IPS-15b (cell line): ENCODE data around the gene CALN1.

Source experiments
- H3K27me3 ChIP-seq: one replicate; pipeline ENCODE4 v1.6.1; 2013; ENCODE audit warnings: low read length; ENCODE audit not compliant: control insufficient read depth, insufficient read depth
- H3K36me3 ChIP-seq: one replicate; pipeline ENCODE4 v1.6.1; 2013; ENCODE audit warnings: low read length; ENCODE audit not compliant: control insufficient read depth, insufficient read depth
- H3K4me1 ChIP-seq: one replicate; pipeline ENCODE4 v1.6.1; 2013; ENCODE audit warnings: mild to moderate bottlenecking, low read length; ENCODE audit not compliant: control insufficient read depth, insufficient read depth
- H3K4me3 ChIP-seq: one replicate; pipeline ENCODE4 v1.5.1; 2013; ENCODE audit warnings: low read depth, low read length
- H3K9ac ChIP-seq: one replicate; pipeline ENCODE4 v1.6.1; 2013; ENCODE audit warnings: low read depth, mild to moderate bottlenecking, low read length
- H3K9me3 ChIP-seq: one replicate; pipeline ENCODE4 v1.6.1; 2013; ENCODE audit warnings: mild to moderate bottlenecking, low read length; ENCODE audit not compliant: control insufficient read depth, insufficient read depth

CALN1 gene

DNA sequence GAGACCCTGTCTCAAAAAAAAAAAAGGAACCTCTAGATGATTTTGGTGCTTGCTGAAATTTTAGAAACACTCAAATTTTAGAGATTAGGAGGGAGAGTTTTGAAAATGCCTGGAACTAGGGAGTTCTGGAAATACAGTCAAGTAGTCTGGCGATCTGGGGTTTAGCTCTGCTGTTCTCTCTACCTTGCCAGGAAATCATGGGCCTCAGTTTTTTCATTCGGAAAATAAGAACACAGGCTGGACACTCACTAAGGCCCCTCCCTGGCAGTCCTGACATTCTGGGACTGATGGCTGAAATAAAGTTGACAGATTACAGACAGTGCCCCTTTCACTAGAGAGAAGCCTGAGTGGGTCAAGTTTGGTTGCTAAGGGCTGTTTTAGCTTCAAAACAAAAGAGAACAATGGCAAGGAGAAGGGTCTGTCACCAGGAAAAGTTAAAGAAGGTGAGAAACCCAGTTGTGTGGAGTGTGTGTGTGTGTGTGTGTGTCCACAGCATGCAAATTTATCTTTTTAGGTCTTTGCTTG, 25.0 kb upstream of the CALN1 start:
- Histone ChIP-seq H3K4me1 (no peaks in the 10 kb centered on the region), H3K36me3 (no peaks in the 10 kb centered on the region), H3K4me3 (no peak overlapping the region), H3K9ac (no peak overlapping the region), H3K27me3 (no peaks in the 10 kb centered on the region), H3K9me3 (no peaks in the 10 kb centered on the region)

DNA sequence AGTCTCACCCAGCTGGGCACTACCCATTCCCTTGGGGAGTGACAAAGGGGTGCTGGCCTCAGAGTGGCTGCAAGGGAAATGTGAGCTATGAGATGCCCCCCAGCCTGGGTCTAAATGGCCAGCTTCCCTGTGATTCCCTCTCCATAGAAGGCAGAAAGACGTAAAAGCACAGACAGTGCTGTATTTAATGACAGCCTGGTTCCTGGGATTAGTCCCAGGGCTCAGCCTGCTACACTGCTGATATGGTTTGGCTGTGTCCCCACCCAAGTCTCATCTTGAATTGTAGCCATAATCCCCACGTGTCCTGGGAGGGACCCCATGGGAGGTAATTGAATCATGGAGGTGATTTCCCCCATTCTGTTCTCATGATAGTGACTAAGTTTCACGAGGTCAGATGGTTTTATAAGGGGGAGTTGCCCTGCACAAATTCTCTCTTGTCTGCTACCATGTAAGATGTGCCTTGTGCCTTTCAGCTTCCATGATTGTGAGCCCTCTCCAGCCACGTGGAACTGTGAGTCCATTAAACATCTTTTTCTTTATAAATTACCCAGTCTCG, 23.9 kb upstream of the CALN1 start:
- Histone ChIP-seq H3K9ac (no peak overlapping the region), H3K9me3 (no peaks in the 10 kb centered on the region), H3K4me3 (no peak overlapping the region), H3K27me3 (no peaks in the 10 kb centered on the region), H3K4me1 (no peaks in the 10 kb centered on the region), H3K36me3 (no peaks in the 10 kb centered on the region)

DNA sequence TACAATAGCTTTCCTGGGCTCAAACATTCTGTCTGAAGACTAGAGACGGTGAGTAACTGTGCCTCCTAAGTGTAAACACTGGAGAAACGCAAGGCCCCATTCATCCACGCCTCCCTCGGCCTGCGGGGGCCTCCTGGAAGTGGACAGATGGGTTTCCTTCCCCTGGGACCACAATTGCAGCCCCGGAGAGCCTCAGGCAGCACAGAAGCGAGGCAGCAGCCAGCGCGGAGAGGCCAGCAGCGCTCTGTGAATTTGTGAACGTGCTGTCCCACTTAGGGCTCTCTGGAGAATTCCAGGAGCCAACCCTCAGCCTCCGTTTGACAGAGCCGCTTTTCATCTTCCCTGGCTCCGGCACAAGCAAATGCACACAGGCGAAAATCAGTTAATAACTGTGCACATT, 23.2 kb upstream of the CALN1 start:
- Histone ChIP-seq H3K9ac (no peak overlapping the region), H3K27me3 (no peaks in the 10 kb centered on the region), H3K4me1 (no peaks in the 10 kb centered on the region), H3K9me3 (no peaks in the 10 kb centered on the region), H3K36me3 (no peaks in the 10 kb centered on the region), H3K4me3 (no peak overlapping the region)

GRCh38 chr7:72430531-72430930, 18.4 kb upstream of the CALN1 start:
- Histone ChIP-seq H3K4me1 (no peaks in the 10 kb centered on the region), H3K4me3 (no peak overlapping the region), H3K36me3 (no peaks in the 10 kb centered on the region), H3K27me3 (no peaks in the 10 kb centered on the region), H3K9me3 (no peaks in the 10 kb centered on the region), H3K9ac (no peak overlapping the region)

- Histone ChIP-seq H3K27me3 (no peaks in the 10 kb centered on the region), H3K4me3 (no peak overlapping the region), H3K4me1 (no peaks in the 10 kb centered on the region), H3K9ac (no peak overlapping the region), H3K36me3 (no peaks in the 10 kb centered on the region), H3K9me3 (no peaks in the 10 kb centered on the region)
Measured at GRCh38 chr7:72429316-72429715, 17.2 kb upstream of the CALN1 start.

GRCh38 chr7:72416846-72417245, 4.7 kb upstream of the CALN1 start:
- H3K4me1 ChIP-seq: peaks cover 4% of the 10 kb centered on the region
- no peaks in the 10 kb centered on the region for H3K27me3 ChIP-seq
- H3K4me3 ChIP-seq: no peak overlapping the region
- H3K36me3 ChIP-seq: no peaks in the 10 kb centered on the region
- H3K9ac ChIP-seq: no peak overlapping the region
- H3K9me3 ChIP-seq: no peaks in the 10 kb centered on the region

DNA sequence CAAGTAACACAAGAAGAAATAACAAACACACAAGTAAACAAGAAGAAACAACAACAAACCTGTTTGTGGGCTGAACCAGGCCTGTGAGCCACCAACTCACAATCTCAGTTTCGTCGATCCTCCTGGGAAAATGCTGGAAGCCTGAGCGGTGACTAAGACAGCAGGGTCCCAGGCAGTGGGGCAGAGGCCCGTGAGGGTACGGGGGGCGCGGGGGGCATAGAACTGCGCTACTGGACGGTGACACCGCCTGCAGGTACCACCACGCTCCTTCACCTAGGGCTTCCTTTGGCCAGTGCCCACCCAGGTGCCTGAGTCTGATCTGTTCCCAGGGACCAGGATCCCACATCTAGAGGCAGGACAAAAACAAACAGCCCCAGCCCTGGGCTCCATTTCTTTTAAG, 3.4 kb upstream of the CALN1 start:
- no peaks in the 10 kb centered on the region for H3K9me3 ChIP-seq

DNA sequence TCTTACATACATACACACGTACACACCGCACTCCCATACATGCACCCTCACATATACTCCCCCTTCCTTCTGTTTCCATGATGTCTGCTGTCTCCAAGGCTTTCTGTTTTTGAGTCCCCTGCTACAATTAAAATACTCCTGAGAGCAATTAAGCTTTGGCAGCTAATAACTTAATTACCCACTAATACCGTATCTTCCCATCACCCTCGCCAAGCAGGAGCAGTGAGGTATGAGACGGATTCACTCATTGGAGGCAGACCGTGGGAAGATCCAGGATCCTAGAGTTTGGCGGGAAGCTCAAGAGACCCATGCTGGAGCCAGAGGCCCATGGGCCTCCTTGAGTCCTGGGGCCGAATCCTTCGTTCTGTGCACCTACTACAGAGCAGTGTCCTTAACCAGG, 1.7 kb upstream of the CALN1 start:
- Histone ChIP-seq H3K4me1 (no peaks in the 10 kb centered on the region), H3K4me3 (no peak overlapping the region), H3K27me3 (no peaks in the 10 kb centered on the region), H3K9me3 (no peaks in the 10 kb centered on the region), H3K36me3 (no peaks in the 10 kb centered on the region), H3K9ac (no peak overlapping the region)

More for the DNA sequence above, 3.4 kb upstream of the CALN1 start:
- Histone ChIP-seq H3K4me1 (peaks cover 4% of the 10 kb centered on the region), H3K27me3 (no peaks in the 10 kb centered on the region), H3K9ac (no peak overlapping the region), H3K4me3 (no peak overlapping the region), H3K36me3 (no peaks in the 10 kb centered on the region)

DNA sequence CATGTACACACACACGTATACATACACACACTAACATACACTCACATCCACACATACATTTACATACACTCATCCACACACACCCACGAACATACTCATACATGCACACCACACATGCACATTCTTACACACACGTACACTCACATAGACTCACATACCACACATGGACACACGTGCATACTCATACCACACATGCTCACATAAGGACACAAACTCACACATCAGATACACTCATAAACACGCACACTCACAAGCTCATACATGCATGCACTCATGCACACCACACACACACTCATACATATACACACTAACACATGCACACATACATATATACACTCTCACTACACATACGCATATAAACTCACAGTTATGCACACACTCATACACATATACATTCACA, 1.2 kb upstream of the CALN1 start:
- Histone ChIP-seq H3K36me3 (no peaks in the 10 kb centered on the region), H3K4me1 (no peaks in the 10 kb centered on the region), H3K9me3 (no peaks in the 10 kb centered on the region), H3K4me3 (no peak overlapping the region), H3K9ac (no peak overlapping the region), H3K27me3 (no peaks in the 10 kb centered on the region)

DNA sequence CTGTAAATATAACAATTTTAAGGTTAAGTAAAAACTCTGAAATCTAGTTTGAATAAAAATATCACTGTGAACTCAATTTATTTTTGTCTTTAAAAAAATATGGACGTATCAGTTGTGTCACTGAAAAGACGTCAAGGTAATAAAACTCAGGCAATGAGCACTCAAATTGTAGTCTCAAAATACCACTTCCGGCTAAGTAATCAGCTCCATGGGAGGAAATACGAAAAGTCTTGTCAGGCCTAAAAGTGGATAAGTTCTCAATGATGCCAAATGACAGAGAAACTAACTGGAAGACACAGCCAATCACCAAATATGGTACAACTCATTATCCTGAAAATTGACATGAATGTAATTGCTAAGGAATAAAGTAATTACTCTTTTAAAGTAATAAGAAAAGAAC, 719 bp downstream of the CALN1 start:
- Histone ChIP-seq H3K9me3 (no peaks in the 10 kb centered on the region), H3K4me3 (no peak overlapping the region), H3K4me1 (no peaks in the 10 kb centered on the region), H3K36me3 (no peaks in the 10 kb centered on the region), H3K27me3 (no peaks in the 10 kb centered on the region), H3K9ac (no peak overlapping the region)

DNA sequence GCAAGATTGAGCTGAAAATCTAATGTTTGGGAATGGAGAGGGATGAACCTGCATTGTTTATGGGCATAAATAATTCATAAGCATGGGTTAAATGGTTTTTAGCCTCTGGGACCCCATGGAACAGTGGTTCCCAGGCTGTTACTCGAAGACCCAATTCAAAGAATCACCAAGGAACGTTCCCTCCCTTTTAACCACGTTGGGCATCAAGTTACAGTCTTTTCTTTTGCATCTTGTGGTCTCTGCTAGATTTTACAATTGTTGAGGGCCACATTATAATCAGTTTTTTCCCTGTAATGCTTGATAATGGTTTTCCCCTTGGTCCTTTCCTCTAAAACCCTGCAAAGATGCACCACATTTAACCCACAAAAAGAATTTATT, 2.5 kb downstream of the CALN1 start:
- Histone ChIP-seq H3K9ac (no peak overlapping the region), H3K27me3 (no peaks in the 10 kb centered on the region), H3K9me3 (no peaks in the 10 kb centered on the region), H3K4me1 (no peaks in the 10 kb centered on the region), H3K36me3 (no peaks in the 10 kb centered on the region), H3K4me3 (no peak overlapping the region)

DNA sequence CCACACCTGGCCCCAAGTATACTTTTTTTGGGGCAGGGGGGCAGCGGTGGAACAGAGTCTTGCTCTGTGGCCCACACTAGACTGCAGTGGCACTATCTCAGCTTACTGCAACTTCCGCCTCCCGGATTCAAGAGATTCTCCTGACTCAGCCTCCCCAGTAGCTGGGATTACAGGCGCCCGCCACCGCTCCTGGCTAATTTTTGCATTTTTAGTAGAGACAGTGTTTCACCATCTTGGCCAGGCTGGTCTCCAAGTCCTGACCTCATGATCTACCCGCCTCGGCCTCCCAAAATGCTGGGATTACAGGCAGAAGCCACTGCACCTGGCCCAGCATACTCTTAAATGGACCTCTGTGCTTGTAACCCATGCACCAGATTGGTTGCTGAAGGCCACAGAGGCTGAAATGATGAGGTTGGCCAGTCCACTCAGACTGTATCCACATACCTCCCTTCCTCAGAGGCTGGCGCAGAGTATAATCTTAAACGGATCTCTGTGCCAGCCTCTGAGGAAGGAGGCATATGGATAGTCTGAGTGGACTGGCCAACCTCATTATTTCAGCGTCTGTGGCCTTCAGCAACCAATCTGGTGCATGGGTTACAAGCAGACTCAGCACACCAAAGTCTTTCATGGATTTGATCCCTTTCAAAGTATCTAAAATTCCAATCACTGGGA, 3.0 kb downstream of the CALN1 start:
- H3K27me3 ChIP-seq: no peaks in the 10 kb centered on the region
- no peaks in the 10 kb centered on the region for H3K36me3 ChIP-seq
- no peaks in the 10 kb centered on the region for H3K4me1 ChIP-seq
- no peak overlapping the region for H3K9ac ChIP-seq
- no peak overlapping the region for H3K4me3 ChIP-seq
- H3K9me3 ChIP-seq: no peaks in the 10 kb centered on the region
